Stimulated activated CD4-positive, alpha-beta T cell treated with anti-CD3 and anti-CD28 coated beads, Interleukin-1b, Interleukin-23, amount 100 ng/mL, for 24 hours (primary cell): ENCODE results near the gene HS6ST1.

Source experiments
- DNase-seq, 4 experiments: peaks; one replicate each; pipeline ENCODE4 v3.0.0-alpha.2; 2020; ENCODE audit warnings: low read depth in 4 of 4, low spot score in 1 of 4

The HS6ST1 gene

GRCh38 chr2:128300151-128301020, 18.3 kb downstream of the HS6ST1 start:
- DNase-seq: no peak

GRCh38 chr2:128299628-128300027, 19.0 kb downstream of the HS6ST1 start:
- no peak for DNase-seq

- no peak for DNase-seq
These were observed 19.7 kb downstream of the HS6ST1 start for GRCh38 chr2:128298846-128299507.

- DNase-seq: no peak
These were observed 20.4 kb downstream of the HS6ST1 start for GRCh38 chr2:128298286-128298685.

GRCh38 chr2:128293870-128294455, 24.7 kb downstream of the HS6ST1 start:
- DNase-seq: no peak

- DNase-seq: no peak
These were observed 25.3 kb downstream of the HS6ST1 start for GRCh38 chr2:128293426-128293755.

GRCh38 chr2:128292599-128293425, 25.9 kb downstream of the HS6ST1 start:
- no peak for DNase-seq

GRCh38 chr2:128291844-128292598, 26.6 kb downstream of the HS6ST1 start:
- DNase-seq: no peak

GRCh38 chr2:128291161-128291843, 27.4 kb downstream of the HS6ST1 start:
- no peak for DNase-seq

- DNase-seq: no peak
These were observed 28.3 kb downstream of the HS6ST1 start for GRCh38 chr2:128290356-128290755.

- DNase-seq: no peak
These were observed 29.2 kb downstream of the HS6ST1 start for GRCh38 chr2:128289439-128289838.

- DNase-seq: no peak
These were observed 29.9 kb downstream of the HS6ST1 start for GRCh38 chr2:128288781-128289180.

- DNase-seq: no peak
These were observed 30.6 kb downstream of the HS6ST1 start for GRCh38 chr2:128287780-128288735.

GRCh38 chr2:128286905-128287779, 31.5 kb downstream of the HS6ST1 start:
- no peak for DNase-seq

- no peak for DNase-seq
These were observed 32.5 kb downstream of the HS6ST1 start for GRCh38 chr2:128286011-128286721.

GRCh38 chr2:128285329-128285931, 33.2 kb downstream of the HS6ST1 start:
- DNase-seq: no peak

GRCh38 chr2:128284841-128285240, 33.8 kb downstream of the HS6ST1 start:
- DNase-seq: no peak
